ENCODE data around the gene ZNF181.

DNA sequence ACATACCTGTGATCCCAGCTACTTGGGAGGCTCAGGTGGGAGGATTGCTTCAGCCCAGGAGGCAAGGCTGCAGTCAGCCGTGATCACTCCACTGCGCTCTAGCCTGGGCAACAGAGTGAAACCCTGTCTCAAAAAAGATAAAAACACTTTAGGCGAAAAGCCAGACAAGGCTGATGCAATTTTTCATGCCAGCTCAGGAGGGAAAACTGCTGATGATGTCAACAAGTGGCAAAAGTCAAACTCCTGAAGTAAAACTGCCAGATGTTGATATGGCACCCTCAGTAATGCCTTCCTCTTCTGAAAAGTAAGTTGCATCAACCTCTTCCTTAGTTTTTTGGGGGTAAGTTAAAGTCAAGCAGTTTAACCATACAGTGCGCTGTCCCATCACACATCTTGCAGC, 23.4 kb downstream of the ZNF181 start:
- TF ChIP-seq, protein P1, sequence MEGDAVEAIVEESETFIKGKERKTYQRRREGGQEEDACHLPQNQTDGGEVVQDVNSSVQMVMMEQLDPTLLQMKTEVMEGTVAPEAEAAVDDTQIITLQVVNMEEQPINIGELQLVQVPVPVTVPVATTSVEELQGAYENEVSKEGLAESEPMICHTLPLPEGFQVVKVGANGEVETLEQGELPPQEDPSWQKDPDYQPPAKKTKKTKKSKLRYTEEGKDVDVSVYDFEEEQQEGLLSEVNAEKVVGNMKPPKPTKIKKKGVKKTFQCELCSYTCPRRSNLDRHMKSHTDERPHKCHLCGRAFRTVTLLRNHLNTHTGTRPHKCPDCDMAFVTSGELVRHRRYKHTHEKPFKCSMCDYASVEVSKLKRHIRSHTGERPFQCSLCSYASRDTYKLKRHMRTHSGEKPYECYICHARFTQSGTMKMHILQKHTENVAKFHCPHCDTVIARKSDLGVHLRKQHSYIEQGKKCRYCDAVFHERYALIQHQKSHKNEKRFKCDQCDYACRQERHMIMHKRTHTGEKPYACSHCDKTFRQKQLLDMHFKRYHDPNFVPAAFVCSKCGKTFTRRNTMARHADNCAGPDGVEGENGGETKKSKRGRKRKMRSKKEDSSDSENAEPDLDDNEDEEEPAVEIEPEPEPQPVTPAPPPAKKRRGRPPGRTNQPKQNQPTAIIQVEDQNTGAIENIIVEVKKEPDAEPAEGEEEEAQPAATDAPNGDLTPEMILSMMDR (optimal IDR thresholded peaks at IDR 0.05 in 1 of 3, IDR thresholded peaks at IDR 0.05 in 1 of 3, conservative IDR thresholded peaks at IDR 0.05 in 1 of 3; ENCODE audit: extremely low read depth in 1 of 3, insufficient read depth in 2 of 3, low read length in 3 of 3), result no peak
- no peak for TF ChIP-seq EZH2 (IDR thresholded peaks at IDR 0.05; ENCODE audit: low read length)

Data from keratinocyte (primary cell).